Measurements from ENCODE around the gene NLGN3. TPM values are rescaled to one million over a fixed set of nuclear protein-coding genes. Genes with fewer than 3 reads are reported as not detected.

NLGN3 gene
- polyA plus RNA-seq, 12 donors, result 2.4 to 9.7 (median 3.3) TPM; not detected in 1

DNA sequence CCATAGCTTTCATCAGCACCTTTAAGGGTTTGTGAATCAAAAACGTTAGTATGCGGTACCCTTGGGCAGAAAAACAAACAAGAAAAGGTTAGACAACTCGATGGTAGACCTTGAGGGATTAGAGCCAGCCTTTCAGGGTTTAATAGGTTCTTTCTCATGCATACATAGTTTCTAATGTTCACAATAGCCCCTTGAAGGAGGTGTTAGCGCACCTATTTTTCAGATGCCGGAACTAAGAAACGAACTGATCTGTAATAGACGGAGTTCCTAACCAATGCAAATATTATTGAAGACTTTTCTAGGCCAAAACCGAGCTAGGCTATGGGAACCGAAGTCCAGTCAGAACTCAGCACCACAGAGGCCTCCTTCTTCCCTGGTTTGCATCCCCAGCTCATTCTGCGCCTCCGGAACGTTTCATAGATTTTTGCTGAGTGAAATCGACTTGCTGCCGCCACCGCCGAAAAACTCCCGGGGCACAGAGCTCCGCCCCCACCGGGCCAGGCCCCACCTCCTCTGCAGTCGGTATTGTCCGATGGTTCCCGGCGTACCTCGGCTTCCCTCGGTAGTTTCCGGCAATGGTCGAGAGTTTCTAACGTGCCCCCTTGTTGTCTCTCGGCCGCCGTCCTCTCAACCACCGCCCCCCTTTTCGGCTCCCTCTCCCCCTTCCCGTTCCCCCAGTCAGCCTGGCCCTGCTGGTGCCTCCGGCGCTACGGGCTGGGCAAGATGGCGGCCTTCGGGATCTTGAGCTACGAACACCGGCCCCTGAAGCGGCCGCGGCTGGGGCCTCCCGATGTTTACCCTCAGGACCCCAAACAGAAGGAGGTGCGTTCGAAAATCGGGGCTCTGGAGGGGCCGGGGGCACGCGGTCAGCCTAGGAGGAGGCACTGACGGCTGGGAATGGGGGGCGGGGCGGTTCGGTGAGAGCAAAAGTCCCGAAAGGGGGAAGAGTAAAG is 26.3 kb upstream of the NLGN3 start, which contains the start of gene MED12:
TSS of gene MED12 (plus strand) at position 565 of the 953 bp plus-strand sequence. CDS start at position 724, 159 bp downstream.
- DNase-seq, result peak; percentile 87

DNA sequence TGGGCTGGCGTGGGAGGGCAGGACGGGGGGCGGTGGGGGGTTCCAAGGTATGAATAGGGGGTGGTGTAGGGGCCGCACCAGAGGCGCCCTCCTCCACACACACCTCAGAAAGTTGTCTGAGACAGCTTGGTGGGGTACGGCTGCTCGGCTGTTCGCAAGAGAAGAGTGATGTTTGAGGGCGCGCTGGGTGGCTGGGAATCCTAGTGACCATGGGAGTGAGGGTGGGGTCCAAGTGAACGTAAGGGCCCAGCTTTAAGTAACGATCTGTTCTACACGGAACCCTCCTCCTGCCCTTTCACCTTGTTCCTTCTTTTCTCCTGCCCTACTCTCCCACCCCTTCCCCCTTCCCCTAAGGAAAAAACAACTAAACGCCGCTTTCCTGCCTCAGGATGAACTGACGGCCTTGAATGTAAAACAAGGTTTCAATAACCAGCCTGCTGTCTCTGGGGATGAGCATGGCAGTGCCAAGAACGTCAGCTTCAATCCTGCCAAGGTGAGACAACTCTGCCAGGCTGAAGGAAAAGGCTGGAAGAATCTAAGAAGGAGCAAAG is 25.6 kb upstream of the NLGN3 start:
- DNase-seq, result no peak

DNA sequence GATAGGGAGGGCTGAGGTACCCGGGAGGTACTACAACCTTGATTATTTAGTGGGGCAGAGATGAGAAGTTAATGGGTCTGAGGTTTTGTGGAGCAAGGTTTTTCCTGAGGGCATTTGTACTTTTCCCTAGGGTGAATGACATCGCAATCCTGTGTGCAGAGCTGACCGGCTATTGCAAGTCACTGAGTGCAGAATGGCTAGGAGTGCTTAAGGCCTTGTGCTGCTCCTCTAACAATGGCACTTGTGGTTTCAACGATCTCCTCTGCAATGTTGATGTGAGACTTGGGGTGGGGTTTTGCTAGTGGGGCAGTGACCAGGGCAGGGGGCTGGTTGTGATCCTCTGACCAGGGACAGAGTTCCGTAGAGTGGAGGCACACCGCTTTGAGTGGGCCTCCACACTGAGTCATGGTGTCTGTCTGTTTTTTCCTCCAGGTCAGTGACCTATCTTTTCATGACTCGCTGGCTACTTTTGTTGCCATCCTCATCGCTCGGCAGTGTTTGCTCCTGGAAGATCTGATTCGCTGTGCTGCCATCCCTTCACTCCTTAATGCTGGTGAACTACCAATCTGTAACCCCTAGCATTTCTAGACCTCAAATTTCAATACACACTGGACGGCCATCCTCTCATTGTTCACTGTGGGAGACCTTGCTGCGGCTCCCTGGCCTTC is 16.3 kb upstream of the NLGN3 start:
- DNase-seq, result no peak

DNA sequence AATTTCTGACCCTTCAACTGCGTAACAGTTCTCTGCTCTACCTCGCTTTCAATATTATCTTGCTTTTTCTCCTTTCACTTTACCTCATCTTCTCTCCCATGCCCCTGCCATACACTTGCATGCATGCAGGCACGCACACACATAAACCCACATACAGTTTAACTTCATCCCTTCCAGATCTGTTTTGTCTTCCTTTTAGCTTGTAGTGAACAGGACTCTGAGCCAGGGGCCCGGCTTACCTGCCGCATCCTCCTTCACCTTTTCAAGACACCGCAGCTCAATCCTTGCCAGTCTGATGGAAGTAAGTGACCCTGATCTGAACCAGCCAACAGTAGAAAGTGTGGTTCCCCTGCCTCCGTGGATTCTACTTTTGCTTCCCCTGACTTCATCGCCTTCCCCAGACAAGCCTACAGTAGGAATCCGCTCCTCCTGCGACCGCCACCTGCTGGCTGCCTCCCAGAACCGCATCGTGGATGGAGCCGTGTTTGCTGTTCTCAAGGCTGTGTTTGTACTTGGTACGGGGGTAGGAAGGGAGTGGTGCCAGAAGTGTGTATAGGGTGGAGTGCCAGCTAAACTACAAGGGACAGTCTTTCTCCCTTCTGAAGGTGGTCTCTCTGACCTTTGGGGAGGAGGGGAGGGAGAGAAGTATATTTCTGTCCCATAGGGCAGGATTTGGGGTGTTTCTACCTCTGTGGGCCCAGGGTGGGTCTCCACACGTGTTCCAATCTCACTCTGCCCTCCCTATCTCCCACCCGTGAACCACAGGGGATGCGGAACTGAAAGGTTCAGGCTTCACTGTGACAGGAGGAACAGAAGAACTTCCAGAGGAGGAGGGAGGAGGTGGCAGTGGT is 15.5 kb upstream of the NLGN3 start:
- peak; percentile 49 for DNase-seq

DNA sequence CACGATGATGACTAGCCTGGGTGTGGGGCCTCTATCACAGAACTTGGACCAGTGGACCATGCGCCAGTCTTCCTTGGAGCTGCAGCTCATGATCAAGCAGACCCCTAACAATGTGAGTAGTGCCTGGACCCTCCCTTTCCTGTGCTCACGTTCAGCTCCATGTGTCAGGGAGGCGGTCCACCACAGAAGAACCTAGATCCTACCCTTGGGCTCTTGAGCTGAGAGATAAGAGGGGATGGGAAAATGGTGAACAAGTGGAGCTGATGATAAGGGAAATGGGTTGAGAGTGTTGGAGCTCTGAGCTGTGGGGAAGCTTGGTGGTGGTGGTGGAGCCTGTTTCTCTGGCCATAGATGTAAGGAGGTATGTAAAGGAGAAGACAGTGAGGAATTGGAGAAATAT is 13.1 kb upstream of the NLGN3 start:
- DNase-seq, result no peak

DNA sequence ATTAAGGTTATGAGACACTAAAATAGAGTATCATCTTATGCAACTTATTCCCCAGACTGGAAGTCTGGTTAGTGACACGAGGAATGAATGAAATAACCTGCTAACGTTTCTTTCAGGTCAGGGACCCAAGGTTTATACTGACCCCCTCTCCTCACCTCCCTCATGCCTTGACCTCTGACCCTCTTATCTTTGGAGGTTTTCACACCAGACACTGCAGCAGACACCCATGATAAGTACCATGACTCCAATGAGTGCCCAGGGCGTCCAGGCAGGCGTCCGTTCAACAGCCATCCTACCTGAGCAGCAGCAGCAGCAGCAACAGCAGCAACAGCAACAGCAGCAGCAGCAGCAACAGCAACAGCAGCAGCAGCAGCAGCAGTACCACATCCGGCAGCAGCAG is 4.2 kb upstream of the NLGN3 start:
- no peak for DNase-seq

DNA sequence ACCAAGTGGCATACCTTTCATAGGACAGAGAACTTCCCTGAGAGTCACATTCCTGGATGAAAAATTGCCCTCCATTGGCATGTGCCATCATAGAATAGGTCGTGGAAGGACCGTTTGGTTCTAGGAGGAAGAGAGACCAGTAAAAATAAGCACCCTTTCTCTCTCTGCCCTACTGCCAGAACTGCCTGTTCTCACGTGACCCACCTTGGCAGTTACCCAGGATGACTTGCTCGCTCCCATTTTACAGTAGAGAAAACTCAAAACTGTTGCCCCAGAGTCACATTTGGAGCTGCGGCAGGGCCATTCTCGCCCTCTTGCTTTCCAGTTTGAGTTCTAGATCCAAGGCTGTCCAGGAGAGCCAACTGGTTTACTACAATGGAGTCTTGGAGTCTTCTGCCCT is 1.1 kb upstream of the NLGN3 start:
- no peak for DNase-seq

DNA sequence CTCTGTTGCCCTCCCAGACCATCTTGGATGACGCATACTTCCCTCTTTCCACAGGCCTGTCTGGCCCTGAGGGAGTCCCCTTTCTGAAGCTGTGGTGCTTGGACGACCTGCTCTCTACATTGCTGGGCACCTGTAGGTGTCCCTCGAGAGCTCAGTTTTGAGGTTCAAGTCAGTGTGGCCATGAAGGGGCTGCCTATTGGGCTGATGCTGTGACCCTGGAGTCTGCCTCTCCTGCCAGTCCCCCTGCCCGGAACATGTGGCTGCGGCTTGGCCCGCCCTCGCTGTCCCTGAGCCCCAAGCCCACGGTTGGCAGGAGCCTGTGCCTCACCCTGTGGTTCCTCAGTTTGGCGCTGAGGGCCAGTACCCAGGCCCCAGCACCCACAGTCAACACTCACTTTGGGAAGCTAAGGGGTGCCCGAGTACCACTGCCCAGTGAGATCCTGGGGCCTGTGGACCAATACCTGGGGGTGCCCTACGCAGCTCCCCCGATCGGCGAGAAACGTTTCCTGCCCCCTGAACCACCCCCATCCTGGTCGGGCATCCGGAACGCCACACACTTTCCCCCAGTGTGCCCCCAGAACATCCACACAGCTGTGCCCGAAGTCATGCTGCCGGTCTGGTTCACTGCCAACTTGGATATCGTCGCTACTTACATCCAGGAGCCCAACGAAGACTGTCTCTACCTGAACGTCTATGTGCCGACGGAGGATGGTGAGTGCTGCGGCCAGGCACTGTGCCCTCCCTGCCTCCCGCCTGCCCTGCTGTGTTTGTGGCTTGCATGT is 3.0 kb downstream of the NLGN3 start:
- DNase-seq, result no peak

DNA sequence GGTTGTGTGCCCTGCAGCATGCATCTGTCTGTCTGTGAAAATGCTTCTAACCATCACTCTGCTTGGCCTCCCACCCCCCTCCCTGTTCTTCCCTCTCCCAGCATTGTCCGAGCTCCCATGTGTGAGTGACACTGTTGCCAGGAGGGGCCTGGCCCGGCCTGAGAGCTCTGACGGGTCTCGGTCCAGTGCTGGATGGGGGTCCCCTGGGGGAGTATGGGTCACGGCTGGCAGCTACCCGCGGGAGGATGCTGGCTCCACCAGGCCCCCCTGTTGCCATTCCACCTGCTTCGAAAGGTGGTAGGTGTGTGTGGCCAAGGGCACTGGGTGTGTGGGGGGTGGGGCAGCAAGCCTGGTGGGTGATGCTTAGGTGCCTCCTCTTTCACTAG is 3.6 kb downstream of the NLGN3 start:
- DNase-seq, result no peak

DNA sequence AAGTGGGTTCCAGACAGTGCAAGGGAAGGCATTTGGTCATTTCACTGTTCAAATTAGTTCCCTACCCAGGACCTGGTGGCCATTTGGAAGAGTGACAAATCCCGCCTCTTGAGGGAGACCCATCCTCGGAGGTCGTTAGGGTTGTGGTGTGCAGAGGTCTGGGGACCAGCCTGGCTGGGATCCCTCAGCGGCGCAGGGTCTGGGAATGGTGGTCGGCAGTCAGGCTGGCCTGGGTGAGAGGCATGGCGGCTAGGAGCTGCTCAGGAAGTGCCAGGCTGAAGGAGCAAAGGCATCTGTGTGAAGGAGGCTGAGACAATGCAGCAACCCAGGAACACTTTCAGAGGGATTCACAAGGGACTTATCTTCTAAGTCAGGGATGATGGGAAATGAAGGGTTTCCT is 6.7 kb downstream of the NLGN3 start:
- DNase-seq, result no peak

DNA sequence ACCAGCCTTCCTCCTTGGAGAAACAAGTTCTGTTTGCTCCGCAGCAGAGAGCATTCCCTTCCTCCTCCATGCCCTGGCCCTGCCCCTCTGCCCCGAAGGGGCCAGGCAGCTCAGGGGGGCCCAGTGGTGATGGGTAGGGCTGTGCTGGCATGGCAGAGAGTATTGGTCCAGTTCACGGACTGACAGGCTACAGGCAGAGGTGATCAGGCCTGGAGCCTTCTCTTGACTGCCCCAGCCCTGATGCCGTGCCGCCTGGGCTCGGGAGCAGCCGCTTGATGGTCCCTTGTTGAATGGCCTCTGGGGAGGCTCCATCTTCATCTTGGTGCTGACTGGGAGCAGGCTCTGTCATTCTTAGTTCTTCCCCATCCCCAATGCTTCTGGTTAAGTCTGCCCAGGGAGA is 9.6 kb downstream of the NLGN3 start:
- no peak for DNase-seq

DNA sequence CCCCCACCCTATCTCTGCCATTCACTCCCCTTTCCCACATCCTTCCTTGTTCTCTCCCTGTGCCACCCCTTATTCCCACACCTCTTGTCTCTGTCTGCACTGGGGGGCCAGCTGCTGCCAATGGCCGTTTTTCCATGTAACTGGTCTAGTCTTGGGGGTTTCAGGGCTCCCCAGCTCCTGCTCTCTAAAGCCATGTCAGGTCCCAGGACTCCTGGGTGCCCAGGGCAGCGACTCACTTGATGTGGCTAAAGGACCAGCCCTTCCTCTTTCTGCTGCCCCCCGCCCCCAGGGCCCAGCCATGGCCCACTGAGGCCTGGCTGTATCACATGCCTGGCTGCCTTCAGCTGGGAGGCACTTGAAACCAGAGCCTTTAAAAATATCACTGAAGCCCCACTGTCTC is 10.0 kb downstream of the NLGN3 start:
- DNase-seq, result no peak

DNA sequence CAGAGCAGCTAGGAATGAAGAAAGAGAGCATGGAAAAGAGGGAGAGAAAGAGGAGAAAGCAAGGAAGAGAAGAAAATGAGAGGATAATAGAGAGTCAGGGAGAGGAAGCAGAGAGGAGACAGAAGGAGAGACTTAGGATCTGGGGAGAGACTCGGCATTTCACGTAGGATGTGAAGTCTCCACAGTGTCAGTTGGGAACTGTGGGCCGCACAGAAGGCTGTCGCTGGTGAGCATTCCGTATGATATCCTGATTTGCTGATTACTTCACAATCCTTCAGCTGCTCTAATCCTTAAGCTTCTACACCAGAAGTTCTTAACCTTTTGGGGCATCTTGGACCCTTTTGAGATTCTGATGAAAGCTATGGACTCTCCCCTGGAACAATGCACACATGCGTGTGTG is 14.0 kb downstream of the NLGN3 start:
- no peak for DNase-seq

DNA sequence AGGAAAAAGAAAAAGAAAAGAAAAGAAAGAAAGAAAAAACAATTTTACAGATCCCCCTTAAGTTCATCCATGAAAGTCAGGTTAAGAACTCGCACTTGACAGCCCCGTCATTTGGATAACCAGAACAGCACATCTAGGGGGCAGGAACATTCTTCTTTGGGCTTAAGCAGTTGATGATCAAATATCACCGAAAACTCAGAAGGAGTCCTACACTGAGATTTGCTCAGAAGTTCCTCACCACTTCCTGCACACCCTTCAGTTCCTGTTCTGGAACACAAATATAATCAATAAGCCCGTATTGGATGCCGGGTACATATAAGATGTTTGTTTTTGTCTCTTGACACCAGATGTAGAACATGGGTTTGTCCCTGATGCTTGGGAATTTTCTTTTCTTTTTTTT is 14.7 kb downstream of the NLGN3 start:
- DNase-seq, result no peak

DNA sequence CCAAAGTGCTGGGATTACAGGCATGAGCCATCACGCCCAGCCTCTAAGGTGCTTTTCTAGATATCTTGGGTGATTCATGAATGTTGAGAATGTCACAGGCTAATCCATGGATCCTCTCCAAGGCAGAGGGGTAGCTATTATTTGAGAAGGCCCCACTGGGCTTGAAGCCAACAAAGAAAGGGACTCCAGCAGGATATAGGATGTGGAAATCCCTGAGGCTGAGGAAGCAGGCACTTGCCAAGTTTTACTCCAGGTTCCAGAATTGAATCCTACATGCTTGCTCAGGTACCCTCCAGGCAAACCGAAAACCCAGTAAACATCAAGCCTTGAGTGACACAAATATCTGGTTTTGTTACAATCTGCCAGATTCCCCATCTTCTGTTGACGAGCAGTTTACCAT is 15.8 kb downstream of the NLGN3 start:
- no peak for DNase-seq

DNA sequence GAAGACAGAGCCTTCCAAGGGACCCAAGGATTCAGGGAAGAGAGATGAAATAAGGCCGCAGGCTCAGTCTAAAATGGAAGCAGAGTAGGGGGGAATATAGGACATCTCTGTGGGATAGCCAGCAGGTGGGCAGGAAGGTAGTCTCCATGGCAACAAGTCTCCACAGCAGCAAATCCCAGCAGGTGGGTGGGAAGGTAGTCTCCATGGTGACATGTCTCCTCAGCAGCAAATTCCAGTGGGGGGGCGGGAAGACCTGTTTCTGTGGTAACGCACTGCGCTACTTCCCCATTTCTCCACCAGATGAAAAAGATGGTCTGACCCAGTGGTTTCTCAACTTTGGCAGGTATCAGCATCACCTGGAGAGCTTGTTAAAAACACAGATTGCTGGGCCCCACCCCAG is 18.3 kb downstream of the NLGN3 start:
- DNase-seq, result no peak

DNA sequence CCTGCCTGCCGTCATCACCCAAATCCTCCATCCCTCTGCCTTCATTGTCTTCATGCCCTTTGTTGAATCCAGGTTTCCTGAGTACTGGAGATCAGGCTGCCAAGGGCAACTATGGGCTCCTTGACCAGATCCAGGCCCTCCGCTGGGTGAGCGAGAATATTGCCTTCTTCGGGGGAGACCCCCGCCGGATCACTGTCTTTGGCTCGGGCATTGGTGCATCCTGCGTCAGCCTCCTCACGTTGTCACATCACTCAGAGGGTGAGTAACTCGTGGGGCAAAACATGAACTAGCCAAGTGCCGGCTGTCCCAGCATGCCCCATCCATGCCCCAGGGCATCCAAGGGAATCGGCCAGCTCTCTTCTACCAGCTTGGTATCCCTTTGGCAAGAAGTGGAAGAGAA is 19.4 kb downstream of the NLGN3 start:
- no peak for DNase-seq

DNA sequence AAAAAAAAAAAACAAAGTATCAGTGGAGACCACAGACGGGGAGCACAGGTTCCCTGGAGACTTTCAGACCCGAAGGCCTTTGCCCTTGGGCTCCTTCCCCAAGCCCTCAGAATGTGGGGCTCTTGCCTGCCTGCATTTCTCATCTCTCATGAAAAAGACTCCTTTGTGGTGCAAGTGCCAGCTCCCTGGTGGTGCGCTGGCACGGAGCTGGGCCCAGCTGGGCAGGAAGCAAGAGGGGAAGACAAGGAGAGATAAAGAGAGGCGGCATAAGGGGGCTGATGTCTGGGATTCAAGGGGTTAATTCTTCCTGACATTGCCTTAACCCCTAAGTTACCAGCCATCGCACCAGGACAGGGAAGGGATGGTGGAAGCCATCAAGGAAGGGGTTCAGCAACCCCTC is 21.8 kb downstream of the NLGN3 start:
- DNase-seq, result no peak

DNA sequence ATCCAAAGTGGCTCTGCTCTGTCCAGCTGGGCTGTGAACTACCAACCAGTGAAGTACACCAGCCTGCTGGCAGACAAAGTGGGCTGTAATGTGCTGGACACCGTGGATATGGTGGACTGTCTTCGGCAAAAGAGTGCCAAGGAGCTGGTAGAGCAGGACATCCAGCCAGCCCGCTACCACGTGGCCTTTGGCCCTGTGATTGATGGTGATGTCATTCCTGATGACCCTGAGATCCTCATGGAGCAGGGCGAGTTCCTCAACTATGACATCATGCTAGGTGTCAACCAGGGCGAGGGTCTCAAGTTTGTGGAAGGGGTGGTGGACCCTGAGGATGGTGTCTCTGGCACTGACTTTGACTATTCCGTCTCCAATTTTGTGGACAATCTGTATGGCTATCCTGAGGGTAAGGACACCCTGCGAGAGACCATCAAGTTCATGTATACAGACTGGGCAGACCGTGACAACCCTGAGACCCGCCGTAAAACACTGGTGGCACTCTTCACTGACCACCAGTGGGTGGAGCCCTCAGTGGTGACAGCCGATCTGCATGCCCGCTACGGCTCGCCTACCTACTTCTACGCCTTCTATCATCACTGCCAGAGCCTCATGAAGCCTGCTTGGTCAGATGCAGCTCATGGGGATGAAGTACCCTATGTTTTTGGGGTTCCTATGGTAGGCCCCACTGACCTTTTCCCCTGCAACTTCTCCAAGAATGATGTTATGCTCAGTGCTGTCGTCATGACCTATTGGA is 22.6 kb downstream of the NLGN3 start:
- no peak for DNase-seq

DNA sequence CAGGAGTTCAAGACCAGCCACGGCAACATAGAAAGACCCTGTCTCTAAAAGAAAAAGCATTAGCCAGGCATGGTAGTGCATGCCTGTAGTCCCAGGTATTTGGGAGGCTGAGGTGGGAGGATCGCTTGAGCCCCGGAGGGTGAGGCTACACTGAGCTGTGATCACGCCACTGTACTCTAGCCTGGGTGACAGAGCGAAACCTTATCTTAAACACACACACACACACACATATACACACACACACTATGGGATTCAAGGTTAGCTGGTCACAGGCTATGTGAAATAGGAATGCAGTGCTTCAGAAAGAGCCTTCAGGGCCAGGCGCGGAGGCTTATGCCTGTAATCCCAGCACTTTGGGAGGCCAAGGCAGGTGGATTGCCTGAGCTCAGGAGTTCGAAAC is 23.5 kb downstream of the NLGN3 start:
- DNase-seq, result no peak
